ENCODE measurements around the gene PPP4R4.

GRCh38 chr14:94175747-94176146 lies 1.6 kb downstream of the PPP4R4 start:
- no peak for TF ChIP-seq CTCF (IDR thresholded peaks at IDR 0.05; ENCODE audit: poor library complexity, severe bottlenecking)
- TF ChIP-seq POLR2AphosphoS5 (IDR thresholded peaks at IDR 0.05): no peak
- no peak for TF ChIP-seq EZH2 (IDR thresholded peaks at IDR 0.05; ENCODE audit: borderline replicate concordance, insufficient read depth, low read length, poor library complexity, severe bottlenecking)
- no peak for TF ChIP-seq TAF1 (IDR thresholded peaks at IDR 0.05; ENCODE audit: low read depth)
- no peak for TF ChIP-seq EP300 (conservative IDR thresholded peaks at IDR 0.05; ENCODE audit: poor library complexity, severe bottlenecking)
- TF ChIP-seq SMC3 (conservative IDR thresholded peaks at IDR 0.05; ENCODE audit: poor library complexity): no peak
- no peak for TF ChIP-seq RAD21 (conservative IDR thresholded peaks at IDR 0.05)
- no peak for TF ChIP-seq MXI1 (conservative IDR thresholded peaks at IDR 0.05; ENCODE audit: poor library complexity, severe bottlenecking)
